ENCODE results near the gene OTUD5. TPM values are rescaled to one million over a fixed set of nuclear protein-coding genes. Genes with fewer than 3 reads are reported as not detected.

The OTUD5 gene
- polyA plus RNA-seq, 3 donors, result 8.4 to 75.0 (median 12.4) TPM

DNA sequence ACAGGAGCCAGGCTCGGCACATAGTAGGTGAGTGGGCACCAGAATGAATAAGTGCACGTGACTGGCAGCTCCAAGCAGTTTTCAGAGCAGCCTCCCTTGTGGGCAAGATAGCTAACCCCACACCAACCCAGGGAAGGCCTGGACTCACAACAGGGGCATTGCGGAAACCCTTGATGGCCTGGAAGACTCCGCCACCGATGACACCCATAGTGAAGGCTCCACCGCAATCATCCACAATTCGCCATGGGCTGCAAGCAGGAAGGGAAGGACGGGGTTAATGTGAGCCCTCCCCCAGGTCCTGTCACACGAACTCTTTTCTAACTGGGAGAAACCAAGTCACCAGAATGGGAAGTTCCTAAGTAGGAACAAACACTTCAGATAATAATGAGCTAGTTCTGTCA, 60.8 kb downstream of the OTUD5 start:
- peaks cover 19 to 41% of the 10 kb centered on the region in 2 donors for H3K36me3 ChIP-seq (replicated peaks in 1 of 2; ENCODE audit: control insufficient read depth in 1 of 2, insufficient read depth in 2 of 2, low read length in 2 of 2)
- peak overlapping the region; percentile 81 to 98 (median 88) for H3K4me3 ChIP-seq (replicated peaks in 1 of 3; ENCODE audit: low read depth in 2 of 3, low read length in 3 of 3)
- no CpG with 5 or more reads among the region's 9 CpGs for WGBS (ENCODE audit: insufficient coverage)
- peak overlapping the region; percentile 94 to 100 (median 98) for H3K27ac Mint-ChIP-seq
- peak overlapping the region; percentile 26 for H2AFZ ChIP-seq (ENCODE audit: insufficient read depth, low read depth, low read length, poor library complexity, severe bottlenecking)
- H3K27ac ChIP-seq (ENCODE audit: low read depth in 1 of 2, low read length in 2 of 2), result peak overlapping the region; percentile 98 to 100
- peaks cover 32% of the 10 kb centered on the region for H3K79me2 ChIP-seq (ENCODE audit: insufficient read depth, low read length)
- TF ChIP-seq CTCF (IDR thresholded peaks at IDR 0.05), result no peak
- H3K27me3 Mint-ChIP-seq (ENCODE audit: low read depth in 3 of 3), result peaks cover 0 to 6% (median 0%) of the 10 kb centered on the region in 3 donors
- H3K4me1 ChIP-seq (ENCODE audit: control insufficient read depth in 1 of 2, insufficient read depth in 2 of 2, low read length in 2 of 2), result peaks cover 25 to 34% of the 10 kb centered on the region in 2 donors
- peaks cover 0 to 32% (median 2%) of the 10 kb centered on the region in 7 donors for H3K9me3 Mint-ChIP-seq
- DNase-seq, result peak in 1 of 3 donors; percentile 57
- peaks cover 20% of the 10 kb centered on the region for H3K4me1 Mint-ChIP-seq
- no peaks in the 10 kb centered on the region for H3K27me3 ChIP-seq (ENCODE audit: control insufficient read depth in 2 of 2, insufficient read depth in 2 of 2, low read length in 2 of 2)
- H3K4me3 Mint-ChIP-seq, result peak overlapping the region; percentile 87 to 96
- H3K9ac ChIP-seq (ENCODE audit: insufficient read depth, low read length, poor library complexity, severe bottlenecking), result peak overlapping the region; percentile 95
- H3K36me3 Mint-ChIP-seq, result peaks cover 25 to 31% of the 10 kb centered on the region in 2 donors
- H4K20me1 ChIP-seq (ENCODE audit: insufficient read depth, low read length), result peaks cover 20% of the 10 kb centered on the region
- no peaks in the 10 kb centered on the region for H3K9me3 ChIP-seq (replicated peaks in 1 of 2; ENCODE audit: control insufficient read depth in 1 of 2, insufficient read depth in 1 of 2, low read length in 2 of 2)
- H3K4me2 ChIP-seq (replicated peaks; ENCODE audit: extremely low read depth, low read length, poor library complexity, severe bottlenecking), result peak overlapping the region; percentile 79
- intact Hi-C loops (cut with micrococcal nuclease), result loop anchor here (5.0 to 10.0 kb wide), 3 partner anchors 48 to 148 kb away; partner anchors contain the start of genes HDAC6 (in 2 of the 2) and TFE3 (in 1 of the 2)

GRCh38 chrX:48894891-48895290, 62.5 kb downstream of the OTUD5 start:
- WGBS (ENCODE audit: insufficient coverage), result no CpG with 5 or more reads among the region's 6 CpGs
- H3K9ac ChIP-seq (ENCODE audit: insufficient read depth, low read length, poor library complexity, severe bottlenecking), result no peak overlapping the region
- Mint-ChIP-seq H3K4me3 (no peak overlapping the region), H3K36me3 (peaks cover 17 to 20% of the 10 kb centered on the region in 2 donors), H3K4me1 (peaks cover 29% of the 10 kb centered on the region), H3K9me3 (peaks cover 0 to 32% (median 4%) of the 10 kb centered on the region in 7 donors), H3K27ac (peak overlapping the region in 1 of 7 donors; percentile 19), H3K27me3 (ENCODE audit: low read depth in 3 of 3) (peaks cover 0 to 9% (median 8%) of the 10 kb centered on the region in 3 donors)
- peaks cover 28 to 43% of the 10 kb centered on the region in 2 donors for H3K4me1 ChIP-seq (ENCODE audit: control insufficient read depth in 1 of 2, insufficient read depth in 2 of 2, low read length in 2 of 2)
- peaks cover 12 to 30% of the 10 kb centered on the region in 2 donors for H3K36me3 ChIP-seq (replicated peaks in 1 of 2; ENCODE audit: control insufficient read depth in 1 of 2, insufficient read depth in 2 of 2, low read length in 2 of 2)
- no peak overlapping the region for H3K4me2 ChIP-seq (replicated peaks; ENCODE audit: extremely low read depth, low read length, poor library complexity, severe bottlenecking)
- no peaks in the 10 kb centered on the region for H3K27me3 ChIP-seq (ENCODE audit: control insufficient read depth in 2 of 2, insufficient read depth in 2 of 2, low read length in 2 of 2)
- no peak overlapping the region for H2AFZ ChIP-seq (ENCODE audit: insufficient read depth, low read depth, low read length, poor library complexity, severe bottlenecking)
- peaks cover 32% of the 10 kb centered on the region for H3K79me2 ChIP-seq (ENCODE audit: insufficient read depth, low read length)
- H3K9me3 ChIP-seq (replicated peaks in 1 of 2; ENCODE audit: control insufficient read depth in 1 of 2, insufficient read depth in 1 of 2, low read length in 2 of 2), result no peaks in the 10 kb centered on the region
- TF ChIP-seq CTCF (IDR thresholded peaks at IDR 0.05), result no peak
- intact Hi-C loops (cut with micrococcal nuclease), result loop anchor here (5.0 to 10.0 kb wide), 4 partner anchors 50 to 150 kb away; partner anchors contain the start of genes HDAC6 (in 2 of the 2) and TFE3 (in 1 of the 2)
- H3K27ac ChIP-seq (ENCODE audit: low read depth in 1 of 2, low read length in 2 of 2), result no peak overlapping the region
- H3K4me3 ChIP-seq (replicated peaks in 1 of 3; ENCODE audit: low read depth in 2 of 3, low read length in 3 of 3), result no peak overlapping the region
- DNase-seq, result no peak
- H4K20me1 ChIP-seq (ENCODE audit: insufficient read depth, low read length), result peaks cover 20% of the 10 kb centered on the region

Data from CD14-positive monocyte (primary cell).